GM21576 (cell line): ENCODE data around the gene BAZ1B.
"Not testable (repeated sequence)": the region's sequence is repeated elsewhere in the genome, so short reads cannot be mapped to it uniquely, and the experiment has no call there.

Source experiments
- ATAC-seq: cut with Tn5 transposase; IDR thresholded peaks from one replicate; pipeline ENCODE4 v1.9.1; 2021; ENCODE audit warnings: mild to moderate bottlenecking, moderate library complexity; ENCODE audit not compliant: unreplicated experiment

BAZ1B gene

GRCh38 chr7:73504017-73504416 lies 18.1 kb downstream of the BAZ1B start:
- no peak for ATAC-seq

- no peak for ATAC-seq
These were observed 18.9 kb downstream of the BAZ1B start for GRCh38 chr7:73503229-73503628.

- ATAC-seq: no peak
These were observed 25.5 kb downstream of the BAZ1B start for GRCh38 chr7:73496626-73497025.

- ATAC-seq: not testable (repeated sequence)
These were observed 26.6 kb downstream of the BAZ1B start for GRCh38 chr7:73495507-73495906.

GRCh38 chr7:73489976-73490375 lies 32.1 kb downstream of the BAZ1B start:
- no peak for ATAC-seq

GRCh38 chr7:73487486-73487885 lies 34.6 kb downstream of the BAZ1B start:
- no peak for ATAC-seq

GRCh38 chr7:73483171-73483570 lies 38.9 kb downstream of the BAZ1B start:
- no peak for ATAC-seq

GRCh38 chr7:73482746-73483145 lies 39.3 kb downstream of the BAZ1B start:
- ATAC-seq: no peak

GRCh38 chr7:73481521-73481920 lies 40.6 kb downstream of the BAZ1B start:
- not testable (repeated sequence) for ATAC-seq

- no peak for ATAC-seq
These were observed 43.5 kb downstream of the BAZ1B start for GRCh38 chr7:73478549-73478948.

GRCh38 chr7:73477376-73477775 lies 44.7 kb downstream of the BAZ1B start:
- no peak for ATAC-seq

- no peak for ATAC-seq
These were observed 51.9 kb downstream of the BAZ1B start for GRCh38 chr7:73470208-73470607.

GRCh38 chr7:73467046-73467445 lies 55.0 kb downstream of the BAZ1B start:
- ATAC-seq: not testable (repeated sequence)

- no peak for ATAC-seq
These were observed 56.0 kb downstream of the BAZ1B start for GRCh38 chr7:73466112-73466511.

GRCh38 chr7:73463966-73464365 lies 58.1 kb downstream of the BAZ1B start:
- ATAC-seq: no peak

GRCh38 chr7:73463260-73463659 lies 58.8 kb downstream of the BAZ1B start:
- no peak for ATAC-seq

GRCh38 chr7:73461782-73462285 lies 60.3 kb downstream of the BAZ1B start:
- no peak for ATAC-seq

- ATAC-seq: no peak
These were observed 67.7 kb downstream of the BAZ1B start for GRCh38 chr7:73454424-73454823.

GRCh38 chr7:73452999-73453635 lies 69.0 kb downstream of the BAZ1B start:
- ATAC-seq: no peak

- no peak for ATAC-seq
These were observed 70.2 kb downstream of the BAZ1B start for GRCh38 chr7:73451780-73452398.

- ATAC-seq: no peak
These were observed 72.7 kb downstream of the BAZ1B start for GRCh38 chr7:73449422-73449821.

- no peak for ATAC-seq
These were observed 73.5 kb downstream of the BAZ1B start for GRCh38 chr7:73448609-73449008.
